NCI-H774 (cell line): Measurements from ENCODE around the gene IL6.
"Not testable (repeated sequence)": the region's sequence is repeated elsewhere in the genome, so short reads cannot be mapped to it uniquely, and the experiment has no call there.

Experiments used
- DNase-seq: peaks from one replicate; lab custom pipeline; 2025; lab: John Stamatoyannopoulos, UW

Gene IL6

GRCh38 chr7:22726907-22727713, at the start of gene IL6:
Gene IL6, plus strand, starts transcription at chr7:22727200. Its CDS starts 63 bp downstream, at chr7:22727263.
- peak; percentile 5 for DNase-seq

- not testable (repeated sequence) for DNase-seq
These were observed 49.7 kb upstream of the IL6 start for GRCh38 chr7:22677263-22677662.

- DNase-seq = no peak
These were observed 49.3 kb upstream of the IL6 start for GRCh38 chr7:22677680-22678079.

GRCh38 chr7:22680482-22680911, 46.5 kb upstream of the IL6 start:
- no peak for DNase-seq

GRCh38 chr7:22681312-22681711, 45.7 kb upstream of the IL6 start:
- peak; percentile 8 for DNase-seq

GRCh38 chr7:22681852-22682657, 44.9 kb upstream of the IL6 start:
- no peak for DNase-seq

GRCh38 chr7:22683379-22683778, 43.6 kb upstream of the IL6 start:
- DNase-seq = no peak

GRCh38 chr7:22686620-22687019, 40.4 kb upstream of the IL6 start:
- DNase-seq = no peak

- no peak for DNase-seq
These were observed 38.9 kb upstream of the IL6 start for GRCh38 chr7:22688084-22688483.

GRCh38 chr7:22688934-22689333, 38.1 kb upstream of the IL6 start:
- DNase-seq = not testable (repeated sequence)

GRCh38 chr7:22694597-22695207, 32.3 kb upstream of the IL6 start:
- no peak for DNase-seq

- DNase-seq = no peak
These were observed 31.4 kb upstream of the IL6 start for GRCh38 chr7:22695476-22696132.

- DNase-seq = no peak
These were observed 30.3 kb upstream of the IL6 start for GRCh38 chr7:22696541-22697228.

GRCh38 chr7:22697322-22697859, 29.6 kb upstream of the IL6 start:
- no peak for DNase-seq

GRCh38 chr7:22697876-22698606, 29.0 kb upstream of the IL6 start:
- no peak for DNase-seq

GRCh38 chr7:22698767-22699166, 28.2 kb upstream of the IL6 start:
- DNase-seq = no peak

GRCh38 chr7:22700559-22701002, 26.4 kb upstream of the IL6 start:
- DNase-seq = no peak

- no peak for DNase-seq
These were observed 24.5 kb upstream of the IL6 start for GRCh38 chr7:22702516-22702915.

GRCh38 chr7:22703107-22703855, 23.7 kb upstream of the IL6 start:
- DNase-seq = not testable (repeated sequence)
